Right cardiac atrium (tissue), 5 donors: Measurements from ENCODE around the gene ME3. TPM values are rescaled to one million over a fixed set of nuclear protein-coding genes. Genes with fewer than 3 reads are reported as not detected.
A peak's percentile ranks its signal among the peaks of the same experiment; 100 is the strongest.

Source experiments
- ATAC-seq, 2 donors: fragments of 200-7000 bp; cut with Tn5 transposase; one replicate each; pipeline versions ENCODE4 v1.8.0 to v1.9.1; 2020; ENCODE audit warnings: moderate library complexity in 2 of 2, mild to moderate bottlenecking in 1 of 2
- DNase-seq, 3 donors: peaks; one replicate each; pipeline ENCODE4 v3.0.0-alpha.2; 2020
- H3K27ac ChIP-seq: one replicate; pipeline ENCODE4 v1.5.1; 2013; ENCODE audit warnings: mild to moderate bottlenecking, low read length, control low read depth, moderate library complexity
- H3K27me3 ChIP-seq: one replicate; pipeline ENCODE4 v1.6.1; 2013; ENCODE audit not compliant: control insufficient read depth, insufficient read depth
- H3K4me1 ChIP-seq: one replicate; pipeline ENCODE4 v1.6.1; 2013; ENCODE audit warnings: low read length; ENCODE audit not compliant: control insufficient read depth, insufficient read depth
- H3K4me3 ChIP-seq: one replicate; pipeline ENCODE4 v1.5.1; 2013; ENCODE audit warnings: low read length, control low read depth
- H3K9me3 ChIP-seq: one replicate; pipeline ENCODE4 v1.6.1; 2013; ENCODE audit warnings: low read length; ENCODE audit not compliant: control insufficient read depth
- WGBS: extraction: QIAGEN DNeasy Blood & Tissue Kit; methylation state at CpG from one replicate; pipeline ENCODE4 v1.1.7; 2013; 5-methylcytosine and 5-hydroxymethylcytosine counted together
- intact Hi-C, 4 donors: fragments of 100-400 bp; cut with DNase I; formaldehyde crosslinking; loops; one replicate each; pipeline versions ENCODE4 v1.11.0 to v1.14.0; 2022 to 2023
- polyA plus RNA-seq: library from polyadenylated mRNA; stranded (reverse); fragments of 200-250 nt; gene quantifications from one replicate; pipeline ENCODE4 v1.2.3, GENCODE V29; 2013
- total RNA-seq, 4 donors: library from RNA; stranded (reverse); fragmentation: NEBNext Ultra II Directional; extraction: Animal tissue kit (Norgen Biotek cat#: 25700); gene quantifications; one replicate each; pipeline ENCODE4 v1.2.1, GENCODE V29; 2021
- donor health status: healthy with polysubstance abuse.
- donor health status: DM: no; HTN: yes; CAD: no.
- donor health status: DM: no; HTN: no; CAD: no.
- donor health status: DM: no; HTN: yes; CAD: no; lungs with severe emphysema.
- donor health status: DM: yes; HTN: yes; CAD: no.

Gene ME3
- total and polyA plus RNA-seq, 5 donors = 20.8 to 24.0 (median 23.6) TPM

- H3K27me3 ChIP-seq = no peaks in the 10 kb centered on the region
- H3K4me1 ChIP-seq = peaks cover 14% of the 10 kb centered on the region
- DNase-seq = peak; percentile 67 to 72 (median 70)
- intact Hi-C loops = no loop called here
- peak overlapping the region; percentile 20 for H3K27ac ChIP-seq
- 46% methylated on average over 7 of the region's 7 CpGs for WGBS
- no peak overlapping the region for H3K4me3 ChIP-seq
- no peaks in the 10 kb centered on the region for H3K9me3 ChIP-seq
- ATAC-seq = peak; percentile 44 to 92
Observed at GRCh38 chr11:86483940-86484794, 188.2 kb downstream of the ME3 start.

GRCh38 chr11:86483610-86483939 is 188.8 kb downstream of the ME3 start:
- intact Hi-C loops = no loop called here

GRCh38 chr11:86482692-86483091 is 189.7 kb downstream of the ME3 start:
- Histone ChIP-seq H3K4me3 (no peak overlapping the region), H3K27me3 (no peaks in the 10 kb centered on the region), H3K27ac (no peak overlapping the region), H3K9me3 (no peaks in the 10 kb centered on the region), H3K4me1 (peaks cover 18% of the 10 kb centered on the region)
- peak in 1 of 2 donors; percentile 27 for ATAC-seq
- no peak for DNase-seq
- WGBS = 59% methylated on average over 2 of the region's 2 CpGs
- intact Hi-C loops = no loop called here

More at GRCh38 chr11:86483610-86483939, 188.8 kb downstream of the ME3 start:
- ATAC-seq (no peak), DNase-seq (no peak)
- H3K4me3 ChIP-seq = no peak overlapping the region
- H3K4me1 ChIP-seq = peaks cover 14% of the 10 kb centered on the region
- no peaks in the 10 kb centered on the region for H3K9me3 ChIP-seq
- H3K27ac ChIP-seq = peak overlapping the region; percentile 1
- 75% methylated on average over 3 of the region's 3 CpGs for WGBS
- no peaks in the 10 kb centered on the region for H3K27me3 ChIP-seq

- DNase-seq = no peak
- intact Hi-C loops = no loop called here
- WGBS = 92% methylated on average over 1 of the region's 1 CpG
- Histone ChIP-seq H3K4me1 (peaks cover 21% of the 10 kb centered on the region), H3K4me3 (no peak overlapping the region), H3K27me3 (no peaks in the 10 kb centered on the region), H3K27ac (no peak overlapping the region), H3K9me3 (no peaks in the 10 kb centered on the region)
- ATAC-seq = no peak
Observed at GRCh38 chr11:86481399-86481798, 191.0 kb downstream of the ME3 start.

- peaks cover 32% of the 10 kb centered on the region for H3K4me1 ChIP-seq
- no peak overlapping the region for H3K4me3 ChIP-seq
- no peaks in the 10 kb centered on the region for H3K27me3 ChIP-seq
- H3K27ac ChIP-seq = no peak overlapping the region
- no peaks in the 10 kb centered on the region for H3K9me3 ChIP-seq
- DNase-seq (no peak), ATAC-seq (no peak)
- intact Hi-C loops = no loop called here
Observed at GRCh38 chr11:86478348-86478747, 194.1 kb downstream of the ME3 start.

GRCh38 chr11:86477495-86478155 is 194.8 kb downstream of the ME3 start:
- peak overlapping the region; percentile 49 for H3K27ac ChIP-seq
- H3K4me1 ChIP-seq = peaks cover 32% of the 10 kb centered on the region
- no peaks in the 10 kb centered on the region for H3K27me3 ChIP-seq
- WGBS = 23% methylated on average over 5 of the region's 5 CpGs
- DNase-seq (no peak), ATAC-seq (peak; percentile 6 to 40)
- intact Hi-C loops = no loop called here
- H3K4me3 ChIP-seq = no peak overlapping the region
- H3K9me3 ChIP-seq = no peaks in the 10 kb centered on the region

GRCh38 chr11:86476109-86476861 is 196.1 kb downstream of the ME3 start:
- ATAC-seq (peak; percentile 56 to 73), DNase-seq (peak in 1 of 3 donors; percentile 66)
- Histone ChIP-seq H3K27me3 (no peaks in the 10 kb centered on the region), H3K9me3 (no peaks in the 10 kb centered on the region), H3K27ac (peak overlapping the region; percentile 82), H3K4me3 (no peak overlapping the region), H3K4me1 (peaks cover 29% of the 10 kb centered on the region)
- intact Hi-C loops = no loop called here
- 40% methylated on average over 6 of the region's 6 CpGs for WGBS

- intact Hi-C loops = no loop called here
- no peak overlapping the region for H3K4me3 ChIP-seq
- ATAC-seq (no peak), DNase-seq (no peak)
- peaks cover 31% of the 10 kb centered on the region for H3K4me1 ChIP-seq
- no peaks in the 10 kb centered on the region for H3K27me3 ChIP-seq
- 88% methylated on average over 3 of the region's 3 CpGs for WGBS
- peak overlapping the region; percentile 14 for H3K27ac ChIP-seq
- H3K9me3 ChIP-seq = no peaks in the 10 kb centered on the region
Observed at GRCh38 chr11:86475027-86475426, 197.4 kb downstream of the ME3 start.

- intact Hi-C loops = loop anchor here in 1 of 4 donors (5.0 kb wide), 1 partner anchor 83 kb away; no protein-coding TSS in a partner anchor
Observed at GRCh38 chr11:86473991-86474833, 198.2 kb downstream of the ME3 start.

More at GRCh38 chr11:86473991-86474833, 198.2 kb downstream of the ME3 start:
- peaks cover 38% of the 10 kb centered on the region for H3K4me1 ChIP-seq
- ATAC-seq (peak; percentile 56 to 88), DNase-seq (peak; percentile 78 to 85 (median 83))
- H3K4me3 ChIP-seq = no peak overlapping the region
- H3K9me3 ChIP-seq = no peaks in the 10 kb centered on the region
- no peaks in the 10 kb centered on the region for H3K27me3 ChIP-seq
- H3K27ac ChIP-seq = peak overlapping the region; percentile 95
- WGBS = 42% methylated on average over 10 of the region's 10 CpGs
